Measurements from ENCODE around the gene MBNL2. TPM values are rescaled to one million over a fixed set of nuclear protein-coding genes. Genes with fewer than 3 reads are reported as not detected.

MBNL2 gene
- total and polyA plus RNA-seq, 2 of the 13 experiments (the other 11 are each of a cell fraction or from before 2014, with no cell fraction given) = 30.8 to 59.0 TPM

- TF ChIP-seq ZNF7 (CRISPR knock-in tag; IDR thresholded peaks at IDR 0.05) (no peak), NBN (conservative IDR thresholded peaks at IDR 0.05) (no peak), SSRP1 (CRISPR knock-in tag; IDR thresholded peaks at IDR 0.05) (no peak), HNF4A (CRISPR knock-in tag; IDR thresholded peaks at IDR 0.05) (peak; percentile 14; the same call in 1 of the 2 replicates), NR2F1 (CRISPR knock-in tag; IDR thresholded peaks at IDR 0.05) (0 out of 4 replicates have a peak, but pooled peaks of 1 of the 2 experiments have one; percentile 19), ZNF83 (CRISPR knock-in tag; IDR thresholded peaks at IDR 0.05; ENCODE audit: borderline replicate concordance) (no peak), TEAD3 (CRISPR knock-in tag; optimal IDR thresholded peaks at IDR 0.05; ENCODE audit: borderline replicate concordance) (no peak), PHF20 (CRISPR knock-in tag; IDR thresholded peaks at IDR 0.05) (no peak), ZMYM3 (CRISPR knock-in tag; IDR thresholded peaks at IDR 0.05) (no peak), ZNF549 (CRISPR knock-in tag; IDR thresholded peaks at IDR 0.05) (no peak), ZNF652 (CRISPR knock-in tag; IDR thresholded peaks at IDR 0.05; ENCODE audit: borderline replicate concordance, low read depth) (no peak), ZNF407 (CRISPR knock-in tag; IDR thresholded peaks at IDR 0.05; ENCODE audit: not compliant biosample characterization) (no peak), DNMT3B (CRISPR knock-in tag; conservative IDR thresholded peaks at IDR 0.05) (no peak), ZFX (CRISPR knock-in tag; IDR thresholded peaks at IDR 0.05; ENCODE audit: low read depth) (no peak), ZNF704 (CRISPR knock-in tag; IDR thresholded peaks at IDR 0.05; ENCODE audit: borderline replicate concordance) (no peak), NCOA2 (CRISPR knock-in tag; IDR thresholded peaks at IDR 0.05) (no peak)
- ATAC-seq (no peak), FAIRE-seq (no peak), DNase-seq (ENCODE audit: low spot score) (no peak)
- no peaks in the 10 kb centered on the region for H4K20me1 ChIP-seq (ENCODE audit: insufficient read depth, low read length)
- no peak overlapping the region for H2AFZ ChIP-seq (ENCODE audit: low read length)
- no peaks in the 10 kb centered on the region for H3K27me3 ChIP-seq (ENCODE audit: control insufficient read depth in 1 of 2, insufficient read depth in 2 of 2, low read length in 2 of 2)
- H3K27ac ChIP-seq (ENCODE audit: extremely low read length, insufficient read depth, low read length) = no peak overlapping the region
- no peak overlapping the region for H3K9ac ChIP-seq (ENCODE audit: insufficient read depth, low read depth, low read length)
- H3K9me3 ChIP-seq (ENCODE audit: low read length) = no peaks in the 10 kb centered on the region
- POLR2A ChIA-PET = no interaction called here
- intact Hi-C loops (cut with micrococcal nuclease; ENCODE audit: unreplicated experiment) (loop anchor here (5.0 kb wide), 1 partner anchor 188 kb away; no protein-coding TSS in a partner anchor), in situ Hi-C loops (cut with HindIII; ENCODE audit: extremely low pct_ligation_motif_present, low pct_unique_long_range_greater_than_20kb) (loop anchor here (5.0 kb wide), 1 partner anchor 103 kb away; no protein-coding TSS in a partner anchor)
- BruUV-seq (replicated peaks) = no TSS peak
- H3K36me3 ChIP-seq (replicated peaks in 1 of 2; ENCODE audit: control insufficient read depth in 1 of 2, insufficient read depth in 2 of 2, low read length in 2 of 2) = no peaks in the 10 kb centered on the region
- CTCF ChIA-PET (ENCODE audit: low intra/inter-chr PET ratio, low total read pairs) = no interaction called here
- H3K4me3 ChIP-seq (replicated peaks in 1 of 3; ENCODE audit: insufficient read depth in 1 of 3, low read depth in 2 of 3, low read length in 3 of 3) = no peak overlapping the region
- WGBS (ENCODE audit: low lambda C conversion rate) = 57% methylated on average over 3 of the region's 3 CpGs
- peaks cover 41% of the 10 kb centered on the region for H3K4me1 ChIP-seq (ENCODE audit: insufficient read depth, low read length)
- no peak overlapping the region for H3K4me2 ChIP-seq (ENCODE audit: low read depth, low read length)
- no peaks in the 10 kb centered on the region for H3K79me2 ChIP-seq (ENCODE audit: insufficient read depth, low read length)
Measured at GRCh38 chr13:97214921-97215320, 7.2 kb upstream of the MBNL2 start.
